Measurements from ENCODE around the gene ZNF584.
A peak's percentile ranks its signal among the peaks of the same experiment; 100 is the strongest.
"Not testable (repeated sequence)": the region's sequence is repeated elsewhere in the genome, so short reads cannot be mapped to it uniquely, and the experiment has no call there.

Gene ZNF584

DNA sequence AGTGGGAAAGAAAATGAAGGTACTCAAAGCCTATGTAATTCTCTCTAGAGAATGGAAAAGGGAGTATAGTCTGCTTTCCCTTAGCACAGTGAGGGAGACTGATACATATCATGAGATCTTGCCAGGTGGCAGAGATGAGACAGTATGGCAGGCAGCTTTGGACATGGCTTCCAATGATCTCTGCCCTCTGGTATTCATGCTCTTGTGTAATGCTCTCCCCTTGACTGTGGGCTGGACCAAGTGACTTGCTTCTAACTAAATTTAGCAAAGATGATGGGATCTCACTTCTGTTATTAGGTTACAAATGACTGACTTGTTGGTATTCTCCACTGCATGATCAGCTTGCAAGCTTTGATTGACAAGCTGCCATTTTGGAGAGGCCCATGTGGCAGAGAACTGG lies 21.3 kb downstream of the ZNF584 start:
- no peak for DNase-seq (ENCODE audit: extremely low spot score)
- TF ChIP-seq, protein P1, sequence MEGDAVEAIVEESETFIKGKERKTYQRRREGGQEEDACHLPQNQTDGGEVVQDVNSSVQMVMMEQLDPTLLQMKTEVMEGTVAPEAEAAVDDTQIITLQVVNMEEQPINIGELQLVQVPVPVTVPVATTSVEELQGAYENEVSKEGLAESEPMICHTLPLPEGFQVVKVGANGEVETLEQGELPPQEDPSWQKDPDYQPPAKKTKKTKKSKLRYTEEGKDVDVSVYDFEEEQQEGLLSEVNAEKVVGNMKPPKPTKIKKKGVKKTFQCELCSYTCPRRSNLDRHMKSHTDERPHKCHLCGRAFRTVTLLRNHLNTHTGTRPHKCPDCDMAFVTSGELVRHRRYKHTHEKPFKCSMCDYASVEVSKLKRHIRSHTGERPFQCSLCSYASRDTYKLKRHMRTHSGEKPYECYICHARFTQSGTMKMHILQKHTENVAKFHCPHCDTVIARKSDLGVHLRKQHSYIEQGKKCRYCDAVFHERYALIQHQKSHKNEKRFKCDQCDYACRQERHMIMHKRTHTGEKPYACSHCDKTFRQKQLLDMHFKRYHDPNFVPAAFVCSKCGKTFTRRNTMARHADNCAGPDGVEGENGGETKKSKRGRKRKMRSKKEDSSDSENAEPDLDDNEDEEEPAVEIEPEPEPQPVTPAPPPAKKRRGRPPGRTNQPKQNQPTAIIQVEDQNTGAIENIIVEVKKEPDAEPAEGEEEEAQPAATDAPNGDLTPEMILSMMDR (IDR thresholded peaks at IDR 0.05; ENCODE audit: control extremely low read depth, extremely low read depth, low read depth, missing control alignments): no peak
- ChIA-PET POLR2A (interaction anchor here (1.0 kb wide), 1 partner anchor 10 kb away, joined by 3 read pairs; the partner anchor contains the start of gene ZNF132), CTCF (no interaction called here)

DNA sequence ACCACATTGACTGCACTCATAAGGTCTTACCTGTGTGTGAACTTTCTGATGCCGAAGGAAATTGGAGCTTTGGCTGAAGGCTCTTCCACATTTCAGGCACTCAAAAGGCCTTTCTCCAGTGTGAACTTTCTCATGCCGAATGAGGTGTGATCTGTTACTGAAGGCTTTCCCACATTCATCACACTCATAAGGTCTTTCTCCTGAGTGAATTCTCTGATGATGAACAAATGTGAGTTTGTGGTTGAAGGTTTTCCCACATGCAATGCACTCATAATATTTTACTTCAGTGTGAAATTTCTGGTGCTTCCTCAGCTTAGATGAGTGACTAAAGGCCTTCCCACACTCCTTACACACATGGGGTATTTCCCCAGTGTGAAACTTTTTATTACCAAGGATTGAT lies 25.8 kb downstream of the ZNF584 start:
- TF ChIP-seq, protein P1 (IDR thresholded peaks at IDR 0.05; ENCODE audit: control extremely low read depth, extremely low read depth, low read depth, missing control alignments): no peak
- DNase-seq (ENCODE audit: extremely low spot score): no peak
- ChIA-PET POLR2A (no interaction called here), CTCF (no interaction called here)

DNA sequence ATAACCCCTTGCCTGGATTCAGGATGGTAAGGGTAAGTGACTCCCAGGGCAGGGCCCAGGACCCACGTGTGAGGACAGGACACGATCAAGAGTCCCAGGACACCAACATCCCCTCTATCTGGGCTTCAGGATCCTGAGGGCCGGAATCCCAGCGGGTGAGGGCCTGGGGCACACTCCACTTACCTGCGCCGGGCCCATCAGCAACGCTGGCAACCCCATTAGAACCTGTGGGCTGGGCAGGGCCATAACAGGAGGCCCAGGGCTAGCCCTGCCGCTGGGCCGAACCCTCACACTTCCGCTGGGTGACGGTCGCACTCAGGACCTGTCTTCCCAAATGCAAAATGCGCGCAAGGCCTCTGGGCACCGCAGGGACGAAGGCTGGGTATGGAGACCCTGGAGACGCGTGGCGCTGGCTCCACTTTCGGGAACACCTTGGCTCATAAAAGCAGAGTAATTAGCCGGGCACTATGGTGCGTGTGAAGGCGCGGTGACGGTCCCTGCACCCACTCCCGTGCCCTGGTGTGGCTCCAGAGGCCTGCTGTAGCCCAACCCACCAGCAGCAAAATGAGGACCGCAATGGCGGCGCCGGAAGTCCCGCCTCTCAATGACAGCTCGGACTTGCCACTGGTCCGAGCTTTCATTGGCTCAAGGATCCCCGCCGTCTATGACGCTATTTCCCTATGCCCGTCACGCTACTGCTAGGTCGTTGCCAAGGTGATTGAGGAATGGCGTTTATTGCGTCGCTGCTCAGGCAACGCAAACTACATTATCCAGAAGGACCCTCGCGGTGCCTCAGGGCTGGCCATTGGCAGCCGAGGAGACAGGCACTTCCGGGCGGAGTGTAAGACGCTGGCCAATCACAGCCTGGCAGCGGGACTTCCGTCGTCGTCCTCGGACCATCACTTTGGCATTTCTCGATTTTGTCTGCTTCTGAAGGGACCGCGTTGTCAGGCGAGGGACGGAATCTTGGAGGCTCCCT lies 31.4 kb downstream of the ZNF584 start, which contains the start of gene ZNF132:
ZNF132 (minus strand) TSS at position 578 of the 979 bp plus-strand sequence; CDS start at position 246, 332 bp downstream.
- peak; percentile 98 for DNase-seq (ENCODE audit: extremely low spot score)

DNA sequence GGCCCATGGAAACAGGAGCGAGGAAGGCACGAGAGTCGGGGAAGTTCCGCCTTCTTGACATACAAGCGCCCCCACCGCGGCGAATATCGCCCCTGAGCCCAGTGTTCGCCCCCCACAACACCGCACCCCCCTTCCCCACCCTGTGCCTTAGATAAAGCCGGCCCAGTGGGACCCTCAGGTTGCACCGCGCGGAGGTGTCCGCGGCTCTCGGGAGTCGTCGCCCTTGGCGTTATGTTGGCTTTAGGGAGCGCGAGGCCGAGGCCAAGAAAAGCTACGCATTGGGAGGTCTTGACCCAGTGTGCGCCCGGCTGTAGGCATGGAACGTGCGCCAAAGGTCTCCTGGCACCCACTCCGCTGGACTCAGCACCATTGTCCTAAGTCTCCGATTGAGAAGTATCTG lies 32.1 kb downstream of the ZNF584 start:
- ChIA-PET CTCF (interaction anchor here (1.0 to 1.6 kb wide), 3 partner anchors 11 to 78 kb away, joined by 3 read pairs; partner anchors contain the start of genes ZNF324B and ZNF497), POLR2A (interaction anchor here (0.7 to 1.0 kb wide), 2 partner anchors 11 to 22 kb away, joined by 3 read pairs; no protein-coding TSS in a partner anchor)
- TF ChIP-seq, protein P1 (IDR thresholded peaks at IDR 0.05; ENCODE audit: control extremely low read depth, extremely low read depth, low read depth, missing control alignments): no peak
- no peak for DNase-seq (ENCODE audit: extremely low spot score)

More for the DNA sequence above, 31.4 kb downstream of the ZNF584 start, which contains the start of gene ZNF132:
- TF ChIP-seq, protein P1 (IDR thresholded peaks at IDR 0.05; ENCODE audit: control extremely low read depth, extremely low read depth, low read depth, missing control alignments): no peak
- POLR2A ChIA-PET: interaction anchor here (0.7 to 1.0 kb wide), 2 partner anchors 11 to 21 kb away, joined by 3 read pairs; no protein-coding TSS in a partner anchor
- CTCF ChIA-PET: interaction anchor here (1.0 to 1.6 kb wide), 3 partner anchors 12 to 78 kb away, joined by 3 read pairs; partner anchors contain the start of genes ZNF324B and ZNF497

DNA sequence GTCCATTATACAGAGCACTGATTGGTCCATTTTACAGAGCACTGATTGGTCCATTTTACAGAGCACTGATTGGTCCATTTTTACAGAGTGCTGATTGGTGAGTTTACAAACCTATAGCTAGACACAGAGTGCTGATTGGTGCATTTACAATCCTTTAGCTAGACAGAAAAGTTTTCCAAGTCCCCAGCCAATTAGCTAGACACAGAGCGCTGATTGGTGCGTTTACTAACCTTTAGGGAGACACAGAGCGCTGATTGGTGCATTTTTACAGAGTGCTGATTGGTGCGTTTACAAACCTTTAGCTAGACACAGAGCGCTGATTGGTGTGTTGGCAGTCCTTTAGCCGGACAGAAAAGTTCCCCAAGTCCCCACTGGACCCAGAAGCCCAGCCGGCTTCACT lies 34.5 kb downstream of the ZNF584 start:
- POLR2A ChIA-PET; DNase-seq (ENCODE audit: extremely low spot score): not testable (repeated sequence)
- CTCF ChIA-PET: interaction anchor here (1.3 to 1.5 kb wide), 2 partner anchors 17 to 77 kb away, joined by 3 to 5 read pairs; partner anchors contain the start of gene ZBTB45

DNA sequence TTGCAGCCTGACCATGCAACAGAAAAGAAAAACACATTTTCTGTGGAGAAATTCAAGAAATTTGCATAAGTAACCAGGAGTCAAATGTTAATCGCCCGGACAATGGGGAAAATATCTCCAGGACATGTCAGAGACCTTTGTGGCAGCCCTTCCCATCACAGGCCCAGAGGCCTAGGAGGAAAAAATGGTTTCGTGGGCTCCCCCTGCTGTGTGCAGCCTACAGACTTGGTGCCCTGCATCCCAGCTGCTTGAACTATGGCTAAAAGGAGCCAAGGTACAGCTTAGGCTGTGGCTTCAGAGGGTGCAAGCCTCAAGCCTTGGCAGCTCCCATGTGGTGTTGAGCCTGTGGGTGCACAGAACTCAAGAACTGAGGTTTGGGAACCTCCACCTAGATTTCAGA lies 40.4 kb downstream of the ZNF584 start:
- CTCF ChIA-PET: interaction anchor here (1.8 kb wide), 1 partner anchor 132 kb away, joined by 3 read pairs; no protein-coding TSS in a partner anchor
- POLR2A ChIA-PET; DNase-seq (ENCODE audit: extremely low spot score): not testable (repeated sequence)

DNA sequence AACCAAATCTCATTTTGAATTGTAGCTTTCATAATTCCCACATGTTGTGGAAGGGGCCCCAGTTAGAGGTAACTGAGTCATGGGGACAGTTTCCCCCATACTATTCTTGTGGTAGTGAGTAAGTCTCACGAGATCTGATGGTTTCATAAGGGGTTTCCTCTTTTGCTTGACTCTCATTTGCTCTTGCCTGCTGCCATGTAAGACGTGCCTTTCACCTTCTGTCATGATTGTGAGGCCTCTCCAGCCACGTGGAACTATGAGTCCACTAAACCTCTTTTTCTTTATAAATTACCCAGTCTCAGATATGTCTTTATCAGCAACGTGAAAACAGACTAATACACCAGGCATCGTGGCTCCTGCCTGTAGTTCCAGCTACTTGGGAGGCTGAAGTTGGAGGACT lies 41.5 kb downstream of the ZNF584 start:
- CTCF ChIA-PET: interaction anchor here (1.1 to 1.8 kb wide), 2 partner anchors 18 to 131 kb away, joined by 3 read pairs; no protein-coding TSS in a partner anchor
- POLR2A ChIA-PET; DNase-seq (ENCODE audit: extremely low spot score): not testable (repeated sequence)

DNA sequence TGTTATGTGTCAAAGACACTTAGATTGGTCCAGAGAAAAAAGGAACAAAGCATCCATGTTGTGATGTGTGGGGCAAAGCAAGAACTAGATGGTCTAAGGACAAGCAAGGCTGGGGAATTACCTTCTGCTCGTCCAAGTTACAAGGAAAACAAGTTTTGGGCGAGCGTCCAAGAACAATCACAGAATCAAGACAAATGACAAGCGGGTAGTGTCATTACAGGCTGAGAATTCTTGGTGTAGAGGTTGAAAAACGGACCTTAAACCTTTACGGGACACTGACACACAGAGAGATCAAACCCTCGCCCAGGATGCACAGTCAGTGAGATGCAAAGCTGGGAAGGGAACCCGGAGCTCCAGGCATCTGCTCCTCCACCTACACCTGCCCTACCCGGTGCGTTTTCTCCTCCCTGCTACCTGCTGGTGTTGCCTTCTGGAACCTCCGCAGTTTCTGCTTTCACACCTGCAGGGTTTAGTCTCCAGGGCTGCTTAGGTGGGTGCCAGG lies 42.5 kb downstream of the ZNF584 start:
- CTCF ChIA-PET: no interaction called here

More for the DNA sequence above, 42.5 kb downstream of the ZNF584 start:
- POLR2A ChIA-PET: no interaction called here
- DNase-seq (ENCODE audit: extremely low spot score): no peak
- TF ChIP-seq, protein P1 (IDR thresholded peaks at IDR 0.05; ENCODE audit: control extremely low read depth, extremely low read depth, low read depth, missing control alignments): no peak
